GM19467 (cell line): ENCODE results near the gene SENP1.
"Not testable (repeated sequence)": the region's sequence is repeated elsewhere in the genome, so short reads cannot be mapped to it uniquely, and the experiment has no call there.

Source experiments
- ATAC-seq: cut with Tn5 transposase; IDR thresholded peaks from one replicate; pipeline ENCODE4 v1.9.1; 2021; ENCODE audit warnings: mild to moderate bottlenecking, moderate library complexity; ENCODE audit not compliant: unreplicated experiment

The SENP1 gene

GRCh38 chr12:48105867-48106680, at the start of gene SENP1:
Gene SENP1, minus strand, starts transcription at chr12:48106079. Its CDS starts 4,607 bp downstream, at chr12:48101472.
- ATAC-seq = peak; percentile 54

- ATAC-seq = no peak
Measured at GRCh38 chr12:48151103-48151771, 45.4 kb upstream of the SENP1 start.

GRCh38 chr12:48145981-48146380, 40.1 kb upstream of the SENP1 start:
- no peak for ATAC-seq

GRCh38 chr12:48143898-48144297, 38.0 kb upstream of the SENP1 start:
- ATAC-seq = no peak

GRCh38 chr12:48142818-48143674, 37.2 kb upstream of the SENP1 start:
- ATAC-seq = no peak

GRCh38 chr12:48135027-48135426, 29.1 kb upstream of the SENP1 start:
- no peak for ATAC-seq

GRCh38 chr12:48132826-48133225, 26.9 kb upstream of the SENP1 start:
- no peak for ATAC-seq

GRCh38 chr12:48131517-48131916, 25.6 kb upstream of the SENP1 start:
- ATAC-seq = no peak

- ATAC-seq = no peak
Measured at GRCh38 chr12:48129376-48129775, 23.5 kb upstream of the SENP1 start.

- ATAC-seq = no peak
Measured at GRCh38 chr12:48128800-48129199, 22.9 kb upstream of the SENP1 start.

- no peak for ATAC-seq
Measured at GRCh38 chr12:48126953-48127630, 21.2 kb upstream of the SENP1 start.

- no peak for ATAC-seq
Measured at GRCh38 chr12:48125985-48126384, 20.1 kb upstream of the SENP1 start.

GRCh38 chr12:48125542-48125941, 19.7 kb upstream of the SENP1 start:
- not testable (repeated sequence) for ATAC-seq

GRCh38 chr12:48123169-48123568, 17.3 kb upstream of the SENP1 start:
- ATAC-seq = no peak

GRCh38 chr12:48122065-48122834, 16.4 kb upstream of the SENP1 start:
- ATAC-seq = no peak

- ATAC-seq = no peak
Measured at GRCh38 chr12:48121522-48121921, 15.6 kb upstream of the SENP1 start.

- ATAC-seq = no peak
Measured at GRCh38 chr12:48119834-48120195, 13.9 kb upstream of the SENP1 start.

GRCh38 chr12:48119078-48119833, 13.4 kb upstream of the SENP1 start, which contains the start of gene PFKM:
Gene PFKM, plus strand, starts transcription at chr12:48119364. Its CDS starts 3,411 bp downstream, at chr12:48122775.
- ATAC-seq = peak; percentile 99

GRCh38 chr12:48118284-48118871, 12.5 kb upstream of the SENP1 start:
- no peak for ATAC-seq
